A673 (cell line): ENCODE measurements around the gene TMEM235. TPM values are rescaled to one million over a fixed set of nuclear protein-coding genes. Genes with fewer than 3 reads are reported as not detected.
A peak's percentile ranks its signal among the peaks of the same experiment; 100 is the strongest.

Experiments used
- BruUV-seq: library from RNA; stranded (reverse); fragments of 400-500 nt; replicated peaks from 2 replicates; lab custom pipeline; 2021; lab: Mats Ljungman, UMichigan
- CTCF ChIA-PET: fragments of 300-600 bp; sonication (Branson Sonifier 250); formaldehyde crosslinking; loops from one replicate; lab custom pipeline; 2022; ENCODE audit warnings: antibody characterized with exemption; lab: Charles Lee
- POLR2A ChIA-PET: fragments of 300-600 bp; sonication (Branson Sonifier 250); formaldehyde crosslinking; loops from one replicate; lab custom pipeline; 2022; ENCODE audit warnings: antibody characterized with exemption; ENCODE audit not compliant: low non-redundant PET; lab: Charles Lee
- DNase-seq: peaks from one replicate; pipeline ENCODE4 v3.0.0-alpha.2; 2015; ENCODE audit warnings: low spot score
- H3K27ac ChIP-seq: fragments of 200-600 bp; sonication (generic); 2 replicates; pipeline ENCODE4 v1.5.1; 2016; ENCODE audit warnings: mixed run types, low read depth, mild to moderate bottlenecking, mixed read lengths, antibody characterized with exemption, low read length; ENCODE audit not compliant: poor library complexity, severe bottlenecking
- H3K27me3 ChIP-seq: fragments of 200-600 bp; sonication (generic); replicated peaks from 2 replicates; pipeline ENCODE4 v1.6.1; 2017; ENCODE audit warnings: mixed run types, low read depth, mild to moderate bottlenecking, mixed read lengths, antibody characterized with exemption, low read length; ENCODE audit not compliant: insufficient read depth, poor library complexity
- H3K36me3 ChIP-seq: fragments of 200-600 bp; sonication (generic); 2 replicates; pipeline ENCODE4 v1.6.1; 2016; ENCODE audit warnings: mixed run types, mild to moderate bottlenecking, mixed read lengths, antibody characterized with exemption, low read length; ENCODE audit not compliant: insufficient read depth, poor library complexity, severe bottlenecking
- H3K4me1 ChIP-seq: fragments of 200-600 bp; sonication (generic); 2 replicates; pipeline ENCODE4 v1.6.1; 2017; ENCODE audit warnings: mixed run types, mild to moderate bottlenecking, mixed read lengths, antibody characterized with exemption, low read length; ENCODE audit not compliant: insufficient read depth, poor library complexity, severe bottlenecking
- H3K4me3 ChIP-seq: fragments of 200-600 bp; sonication (generic); 2 replicates; pipeline ENCODE4 v1.5.1; 2016; ENCODE audit warnings: low read depth, mixed run types, mild to moderate bottlenecking, mixed read lengths, low read length; ENCODE audit not compliant: poor library complexity, severe bottlenecking
- H3K9me3 ChIP-seq: fragments of 200-600 bp; sonication (generic); 2 replicates; pipeline ENCODE4 v1.6.1; 2016; ENCODE audit warnings: mixed run types, low read depth, mild to moderate bottlenecking, mixed read lengths, antibody characterized with exemption, low read length; ENCODE audit not compliant: poor library complexity, severe bottlenecking
- CTCF ChIP-seq: fragments of 300-800, 200-600 bp; sonication (generic); conservative IDR thresholded peaks from 2 replicates; pipeline ENCODE4 v1.5.1; 2017; ENCODE audit warnings: low read depth, mild to moderate bottlenecking, antibody characterized with exemption, low read length, moderate library complexity, mixed read lengths
- EZH2 ChIP-seq: fragments of 200-600 bp; sonication (generic); IDR thresholded peaks from 2 replicates; pipeline ENCODE4 v1.6.1; 2017; ENCODE audit warnings: borderline replicate concordance, low read depth, mild to moderate bottlenecking, mixed read lengths, antibody characterized with exemption, low read length; ENCODE audit not compliant: poor library complexity, severe bottlenecking
- intact Hi-C: fragments of 100-400 bp; cut with micrococcal nuclease; formaldehyde crosslinking; loops from one replicate; pipeline ENCODE4 v1.10.0; 2022; ENCODE audit not compliant: unreplicated experiment
- total RNA-seq: library from RNA; stranded (reverse); gene quantifications from 2 replicates; pipeline ENCODE4 v1.2.3, GENCODE V29; 2021

TMEM235 gene
- total RNA-seq, 1 experiment from 2014 or later: not detected

- Histone ChIP-seq H3K4me3 (no peak overlapping the region), H3K27ac (peak overlapping the region; percentile 23), H3K36me3 (no peaks in the 10 kb centered on the region), H3K4me1 (peaks cover 16% of the 10 kb centered on the region), H3K9me3 (no peaks in the 10 kb centered on the region), H3K27me3 (no peaks in the 10 kb centered on the region)
- intact Hi-C loops: no loop called here
- DNase-seq: no peak
- ChIA-PET CTCF (no interaction called here), POLR2A (interaction anchor here (0.5 kb wide), 1 partner anchor 1022 kb away, joined by 3 read pairs; no protein-coding TSS in a partner anchor)
- BruUV-seq: no TSS peak
- TF ChIP-seq EZH2 (no peak), CTCF (no peak)
Observed at GRCh38 chr17:78256707-78257591, 25.5 kb downstream of the TMEM235 start.

- H3K4me1 ChIP-seq: peaks cover 16% of the 10 kb centered on the region
- no TSS peak for BruUV-seq
- no peak for TF ChIP-seq CTCF
- TF ChIP-seq EZH2: no peak
- ChIA-PET POLR2A (no interaction called here), CTCF (no interaction called here)
- DNase-seq: no peak
- intact Hi-C loops: no loop called here
- no peaks in the 10 kb centered on the region for H3K27me3 ChIP-seq
- no peaks in the 10 kb centered on the region for H3K9me3 ChIP-seq
- no peak overlapping the region for H3K4me3 ChIP-seq
- H3K27ac ChIP-seq: peak overlapping the region; percentile 23
- H3K36me3 ChIP-seq: no peaks in the 10 kb centered on the region
Observed at GRCh38 chr17:78257810-78258322, 26.4 kb downstream of the TMEM235 start.

GRCh38 chr17:78258323-78259191 is 27.1 kb downstream of the TMEM235 start:
- Histone ChIP-seq H3K9me3 (no peaks in the 10 kb centered on the region), H3K27ac (peak overlapping the region; percentile 31), H3K27me3 (no peaks in the 10 kb centered on the region), H3K4me1 (peaks cover 16% of the 10 kb centered on the region), H3K4me3 (no peak overlapping the region), H3K36me3 (no peaks in the 10 kb centered on the region)
- BruUV-seq: no TSS peak
- ChIA-PET CTCF (interaction anchor here (0.7 to 1.5 kb wide), 2 partner anchors 7 to 131 kb away, joined by 3 read pairs; no protein-coding TSS in a partner anchor), POLR2A (no interaction called here)
- no peak for TF ChIP-seq CTCF
- no peak for TF ChIP-seq EZH2
- peak; percentile 86 for DNase-seq
- intact Hi-C loops: no loop called here
